Muscle of arm (tissue), 12 donors: Measurements from ENCODE around the gene PSMB7. TPM values are rescaled to one million over a fixed set of nuclear protein-coding genes. Genes with fewer than 3 reads are reported as not detected.
A peak's percentile ranks its signal among the peaks of the same experiment; 100 is the strongest.

ENCODE experiments used
- DNase-seq: peaks from one replicate; pipeline ENCODE4 v3.0.0-alpha.2; 2013
- polyA plus RNA-seq, 12 donors: library from polyadenylated mRNA; unstranded; fragments of 120-200 nt; gene quantifications; one replicate each; pipeline ENCODE4 v1.2.1, GENCODE V29; 2013; ENCODE audit not compliant: insufficient read length in 12 of 12

PSMB7 gene
- polyA plus RNA-seq, 12 donors: 109 to 208 (median 183) TPM; not detected in 1

- no peak for DNase-seq
Measured at GRCh38 chr9:124414612-124415011, 630 bp downstream of the PSMB7 start.

DNA sequence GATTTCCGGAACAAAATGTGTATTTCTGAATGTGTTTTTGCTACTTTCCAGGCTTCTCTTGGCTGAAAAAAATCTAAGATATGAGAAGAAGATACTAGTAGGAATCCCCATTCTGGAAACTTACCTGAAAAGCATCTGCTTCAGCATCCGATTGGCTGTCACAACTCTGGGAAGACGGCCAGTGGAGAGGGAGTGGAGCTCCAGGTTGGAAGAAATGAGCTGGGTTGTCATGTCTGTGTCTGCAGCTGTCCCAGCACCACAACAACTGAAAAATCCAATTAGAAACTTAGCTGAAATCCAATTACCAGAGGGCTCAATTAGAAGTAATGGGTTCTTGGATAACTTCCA is 3.0 kb downstream of the PSMB7 start:
- no peak for DNase-seq

DNA sequence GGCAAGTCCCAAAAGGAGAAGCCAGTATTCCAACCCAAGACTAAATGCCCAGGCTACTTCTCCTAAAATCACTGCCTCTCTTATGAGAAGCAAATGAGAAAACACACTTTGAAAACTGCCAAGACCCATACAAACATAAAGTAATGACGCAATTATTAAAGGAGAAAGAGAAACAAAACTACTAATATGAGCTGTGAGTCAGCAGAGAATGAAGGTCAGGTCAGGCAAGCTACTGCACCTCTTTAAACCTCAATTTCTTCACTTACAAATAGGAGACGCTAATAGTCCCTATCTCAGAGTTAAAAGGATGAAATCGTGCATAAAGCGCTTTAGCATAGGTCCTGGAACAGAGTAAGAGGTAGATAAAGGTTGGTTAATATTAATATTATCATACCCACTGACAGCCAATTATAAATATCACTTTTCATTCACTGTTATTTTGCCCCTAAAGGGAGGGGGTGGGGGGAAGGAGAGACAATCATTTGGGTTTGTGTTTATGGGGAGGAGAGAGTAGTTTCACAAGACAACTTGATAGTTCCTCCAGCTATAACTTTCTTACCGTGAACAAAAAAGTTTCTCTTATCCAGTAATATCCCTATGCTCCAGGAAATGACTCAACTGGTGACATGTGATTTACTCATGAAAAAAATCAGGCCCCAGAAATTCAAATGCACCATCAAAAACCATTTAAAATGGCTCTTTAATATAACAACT is 3.6 kb downstream of the PSMB7 start:
- DNase-seq: no peak

DNA sequence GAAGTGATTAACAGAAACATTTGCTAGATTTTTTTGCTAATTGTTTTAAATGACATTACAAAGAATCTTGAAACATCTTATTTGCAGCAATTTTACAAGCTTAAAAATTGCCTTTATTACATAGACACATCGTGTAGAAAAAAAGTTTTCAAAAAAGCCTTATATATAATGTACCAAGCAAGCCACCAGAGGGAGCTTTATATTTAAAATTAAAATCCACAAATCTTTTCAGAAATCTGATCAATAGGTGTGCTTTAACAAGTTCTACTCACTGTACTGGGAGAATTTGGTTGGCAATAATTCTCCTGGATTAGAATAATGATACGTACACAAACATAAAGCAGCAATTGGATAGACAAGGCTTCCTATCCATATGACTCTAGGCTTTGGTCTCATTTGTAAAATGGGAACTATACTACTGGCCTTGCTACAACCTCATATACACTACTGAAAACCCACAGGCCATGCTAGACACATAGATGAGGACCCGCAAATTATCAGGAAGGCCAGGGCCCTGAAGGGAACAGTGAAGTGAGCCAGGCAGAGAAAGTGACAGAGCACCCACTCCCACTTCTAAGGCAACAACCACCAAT is 4.8 kb downstream of the PSMB7 start:
- DNase-seq: no peak

DNA sequence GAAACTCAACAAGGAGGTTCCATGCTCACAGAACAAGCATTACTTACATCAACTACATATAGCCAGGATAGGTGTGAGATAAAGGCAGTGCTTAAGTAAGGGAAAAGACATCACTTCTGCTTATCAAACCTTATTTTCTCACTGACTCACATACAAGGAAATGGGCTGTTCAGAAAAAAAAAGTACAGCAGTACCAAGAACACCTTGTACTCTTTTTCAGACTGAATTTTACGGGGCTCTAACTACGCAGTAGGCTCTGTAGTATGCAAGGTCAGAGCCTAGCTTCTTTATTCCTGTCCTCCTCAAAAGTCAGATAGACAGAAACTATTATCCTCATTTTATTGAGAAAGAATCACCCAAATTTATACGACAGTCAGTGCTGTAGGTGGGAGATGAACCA is 5.8 kb downstream of the PSMB7 start:
- no peak for DNase-seq

DNA sequence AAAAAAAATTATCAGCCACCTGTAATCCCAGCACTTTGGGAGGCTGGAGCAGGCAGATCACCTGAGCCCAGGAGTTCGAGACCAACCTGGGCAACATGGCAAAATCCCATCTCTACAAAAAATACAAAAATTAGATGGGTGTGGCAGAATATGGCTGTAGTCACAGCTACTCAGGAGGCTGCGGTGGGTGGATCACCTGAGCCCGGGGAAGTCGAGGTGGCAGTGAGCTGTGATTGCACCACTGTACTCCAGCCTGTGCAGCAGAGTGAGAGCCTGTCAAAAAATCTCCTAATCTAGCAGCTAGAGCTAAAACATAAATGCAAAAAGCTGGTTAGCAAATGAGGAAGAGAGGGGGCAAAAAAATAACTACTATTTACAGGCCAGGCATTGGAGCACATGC is 12.0 kb downstream of the PSMB7 start:
- DNase-seq: no peak

GRCh38 chr9:124399968-124400940 is 15.0 kb downstream of the PSMB7 start:
- no peak for DNase-seq

DNA sequence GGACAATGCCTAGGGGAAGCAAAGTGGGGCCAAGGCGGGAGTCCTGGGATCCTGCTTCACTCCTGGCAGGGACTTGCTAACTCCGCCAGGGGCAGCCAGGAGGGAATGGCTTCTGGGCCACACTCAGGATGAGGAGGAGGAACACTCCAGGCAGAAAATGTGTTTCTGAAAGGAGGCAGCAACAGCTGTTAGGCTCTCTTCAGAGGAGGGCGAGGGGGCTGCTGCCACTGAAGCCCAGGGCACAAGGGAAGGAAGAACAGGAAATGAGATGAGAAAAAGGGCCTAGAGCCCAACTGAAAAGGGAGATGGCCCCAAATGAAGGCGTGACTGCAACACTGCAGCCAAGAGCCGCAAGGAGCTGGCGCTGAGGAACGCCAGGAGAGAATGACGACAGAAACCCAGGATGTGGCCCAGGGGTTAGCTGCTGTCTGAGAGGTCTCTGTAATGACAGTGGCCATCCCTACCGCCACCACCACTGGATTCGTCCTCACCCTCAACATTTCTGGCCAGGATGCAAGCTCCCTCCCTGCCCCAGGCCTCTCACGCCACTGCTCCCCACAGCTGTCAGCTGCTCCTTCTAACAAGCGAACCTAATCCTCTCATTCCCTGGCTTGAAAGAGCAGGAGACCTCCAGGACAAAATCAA is 15.8 kb downstream of the PSMB7 start:
- DNase-seq: peak; percentile 90

DNA sequence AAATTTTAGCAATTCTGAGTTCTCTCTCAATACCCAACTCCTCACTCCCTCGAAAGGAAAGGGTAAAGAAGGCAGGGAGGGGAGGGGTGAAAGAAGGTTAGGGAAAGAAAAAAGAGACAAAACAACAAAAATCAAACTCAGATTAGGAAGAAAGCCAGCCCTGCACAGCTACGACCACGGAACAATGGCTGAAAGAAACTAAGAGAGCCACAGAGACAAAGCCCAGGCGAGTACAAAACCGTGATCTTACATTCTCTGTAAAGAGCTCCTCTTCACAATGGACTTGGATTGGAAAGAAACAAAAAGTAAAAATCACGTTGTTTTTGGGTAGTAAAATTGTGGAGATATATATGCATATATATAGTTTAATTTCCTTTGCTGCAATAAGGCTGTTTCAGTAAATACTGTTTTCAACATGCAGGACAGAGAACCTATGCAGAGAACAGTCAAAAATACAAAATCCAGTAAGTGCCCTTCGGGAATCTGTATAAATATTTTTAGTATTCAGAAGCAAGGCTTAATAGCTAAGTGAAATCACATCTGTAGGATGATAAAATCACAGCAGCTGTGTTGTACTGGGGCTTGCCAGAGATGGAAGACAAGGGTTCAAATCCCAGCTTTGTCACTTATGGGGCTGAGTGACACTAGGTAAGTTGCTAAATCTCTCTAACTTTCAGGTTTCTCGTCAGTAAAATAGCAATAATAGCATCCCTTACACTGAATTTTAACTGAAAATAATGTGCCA is 16.9 kb downstream of the PSMB7 start:
- peak; percentile 35 for DNase-seq

DNA sequence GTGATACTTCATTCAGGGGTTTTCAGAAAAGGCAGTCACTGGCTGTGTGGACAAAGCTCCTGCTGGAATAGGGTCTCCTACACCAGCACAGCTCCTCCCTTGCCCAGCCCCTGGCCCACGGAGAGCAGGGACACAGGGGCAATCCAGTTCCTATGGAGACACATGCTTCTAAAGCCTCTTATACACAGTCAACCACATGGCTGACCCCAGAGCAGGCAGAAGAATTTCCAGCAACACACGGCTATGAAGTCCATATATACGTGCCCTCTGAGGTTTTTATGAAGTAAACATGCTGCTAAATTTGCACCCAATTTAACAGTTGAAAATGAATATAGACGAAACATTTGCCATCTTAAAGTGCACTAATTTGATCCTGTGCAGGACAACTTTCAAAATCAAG is 19.4 kb downstream of the PSMB7 start:
- no peak for DNase-seq

DNA sequence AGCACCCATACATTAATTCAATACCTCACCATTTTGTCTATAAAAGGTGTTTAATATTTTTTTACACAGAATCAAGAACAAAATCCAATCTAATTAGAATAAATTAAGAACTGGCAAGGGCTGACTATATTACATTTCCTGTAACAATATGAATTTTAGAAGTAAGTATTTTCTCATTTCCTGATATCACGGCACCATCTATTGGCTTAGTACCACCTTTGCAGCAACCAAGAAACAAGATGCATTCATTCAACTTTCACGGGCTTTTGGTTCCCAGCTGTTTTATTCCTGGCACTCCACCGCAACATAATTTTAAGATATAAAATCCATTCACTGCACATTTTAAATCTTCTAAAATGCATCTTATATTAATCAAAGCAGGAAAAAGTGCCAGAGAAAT is 20.6 kb downstream of the PSMB7 start:
- no peak for DNase-seq

- DNase-seq: no peak
Measured at GRCh38 chr9:124394167-124394566, 21.1 kb downstream of the PSMB7 start.

DNA sequence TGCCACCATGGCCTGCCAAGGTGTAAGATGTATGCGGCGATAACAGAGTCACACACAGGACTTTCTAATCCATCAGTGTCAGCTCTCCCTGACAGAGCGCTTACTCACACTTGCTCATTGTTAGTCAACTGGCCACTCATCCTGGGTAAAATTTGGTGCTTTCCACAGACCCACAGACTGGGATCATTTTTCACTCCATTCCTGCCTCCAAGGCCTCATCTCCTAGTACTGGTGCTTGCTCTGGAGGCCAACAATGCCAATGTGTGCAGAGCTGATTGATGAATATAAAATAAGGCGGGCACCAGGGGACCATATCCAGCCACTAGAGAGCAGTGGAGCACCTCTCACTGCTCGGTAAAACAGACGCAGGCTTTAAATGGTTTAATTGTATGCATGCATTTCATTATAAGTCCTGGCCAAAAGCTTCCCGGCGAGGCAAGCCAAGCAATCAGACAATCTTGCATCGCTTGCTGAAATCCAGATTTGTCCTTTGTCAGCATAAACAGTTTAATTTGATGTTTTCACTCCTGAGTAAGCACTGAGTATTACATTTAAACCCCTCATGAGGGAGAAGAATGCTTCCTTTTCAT is 22.3 kb downstream of the PSMB7 start:
- no peak for DNase-seq

- no peak for DNase-seq
Measured at GRCh38 chr9:124392254-124392870, 22.9 kb downstream of the PSMB7 start.

DNA sequence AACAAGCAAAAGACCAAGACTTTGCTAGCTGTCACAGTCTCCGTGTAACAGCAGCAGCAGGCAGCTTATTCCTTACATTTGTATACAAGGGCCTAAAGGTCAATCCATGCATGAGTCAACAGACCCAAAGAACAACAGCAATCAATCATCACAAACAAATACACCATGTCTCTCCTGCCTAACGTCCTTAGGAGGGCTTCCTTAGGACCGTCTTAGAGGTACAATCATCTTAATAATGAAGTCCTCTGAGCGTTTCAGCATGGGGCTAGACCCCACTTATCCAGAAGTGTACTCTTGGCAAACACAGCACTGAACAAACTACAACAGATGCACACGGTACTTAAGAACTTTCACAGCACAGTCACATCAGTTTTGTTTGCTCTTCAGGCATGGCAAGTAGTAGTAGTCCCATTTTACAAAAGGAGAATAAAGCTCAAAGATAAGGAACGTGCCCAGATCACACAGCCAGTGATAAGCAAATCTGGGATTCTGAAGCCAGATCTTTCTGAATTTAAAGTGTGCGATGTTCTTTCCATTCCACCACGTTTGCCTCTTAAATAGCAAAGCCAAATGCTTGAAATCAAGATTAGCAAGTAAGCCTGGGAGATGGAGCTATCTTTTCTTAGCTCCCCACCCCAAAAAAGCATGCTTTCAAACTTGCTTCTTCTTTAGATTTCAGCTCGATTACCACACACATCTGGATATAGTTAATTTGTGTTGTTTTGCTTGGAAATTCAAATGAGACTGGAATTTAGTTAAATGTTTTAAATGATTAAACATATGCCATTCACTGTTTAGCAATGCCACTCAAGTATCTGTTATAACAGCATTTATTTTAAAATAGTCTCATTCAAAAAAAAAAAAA is 24.2 kb downstream of the PSMB7 start:
- no peak for DNase-seq

DNA sequence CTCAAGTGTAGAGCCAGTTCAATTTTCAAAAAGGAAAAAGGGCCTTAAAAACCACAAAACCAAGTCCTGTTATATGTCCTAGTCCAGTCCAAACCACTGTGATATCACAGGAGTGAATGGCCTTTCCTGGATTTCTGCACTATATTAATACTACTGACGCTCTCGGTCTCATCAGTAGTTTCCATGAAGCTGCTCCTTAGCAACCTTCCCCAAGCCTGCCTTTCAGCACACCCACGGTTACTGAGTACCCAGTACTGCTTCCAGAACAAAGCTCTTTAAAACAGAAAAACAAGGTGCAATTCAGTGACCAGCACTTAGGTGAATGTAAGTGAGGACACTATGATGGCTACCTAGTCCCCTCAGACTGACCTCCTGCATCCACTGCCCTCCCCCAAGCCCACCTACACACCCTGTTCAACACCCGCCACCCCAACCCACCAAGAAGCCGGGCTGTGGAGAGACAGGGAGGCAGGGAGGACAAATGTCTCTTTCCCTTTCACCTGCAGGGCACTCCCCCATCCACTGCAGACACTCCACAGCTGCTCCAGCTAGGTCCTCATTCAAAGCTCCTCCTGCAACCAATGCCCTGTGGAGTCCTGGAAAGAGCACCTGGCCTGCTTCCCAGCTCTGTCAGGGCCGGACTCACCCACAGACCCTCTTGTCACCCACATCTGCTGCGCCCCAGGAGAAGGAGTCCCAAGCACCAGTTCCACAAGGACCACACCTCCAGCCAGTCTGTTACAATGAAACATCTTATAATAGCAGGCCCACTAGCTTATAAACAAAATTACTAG is 25.9 kb downstream of the PSMB7 start:
- DNase-seq: no peak

DNA sequence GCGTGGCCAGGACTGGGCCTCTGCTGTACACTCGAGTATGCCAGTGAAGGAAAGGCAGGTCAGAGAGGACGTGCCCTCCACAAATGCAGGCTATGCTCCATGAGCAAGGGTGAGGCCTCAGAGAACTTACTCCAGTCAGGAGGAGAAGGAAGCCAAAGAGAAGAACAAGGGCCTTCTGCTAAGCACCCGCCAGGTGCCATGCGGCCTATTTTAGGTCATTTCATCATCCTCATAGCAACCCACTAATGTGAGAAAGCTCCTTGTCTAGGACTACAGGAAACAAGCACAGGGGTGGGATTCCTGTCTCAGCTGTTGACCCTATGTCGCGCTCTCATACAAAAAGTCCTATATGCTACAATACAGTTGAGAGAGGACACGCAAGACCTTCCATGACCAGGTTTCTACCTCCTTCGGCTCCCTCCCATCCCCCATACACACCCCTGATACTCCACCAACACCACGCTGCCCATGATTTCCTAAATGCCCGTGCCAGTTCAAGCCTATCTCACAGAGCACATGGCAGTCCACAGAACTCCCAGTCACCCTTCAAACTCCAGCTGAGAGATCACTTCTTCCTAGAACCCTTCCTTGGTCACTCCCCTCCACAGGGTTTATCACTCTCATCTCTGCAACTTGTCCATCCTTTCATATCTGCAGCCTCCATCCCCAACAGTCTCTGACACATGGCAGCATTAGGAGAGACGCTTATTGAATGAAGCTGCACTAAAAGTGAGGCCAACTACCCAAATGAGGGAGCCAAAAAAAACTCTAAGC is 26.8 kb downstream of the PSMB7 start:
- no peak for DNase-seq

DNA sequence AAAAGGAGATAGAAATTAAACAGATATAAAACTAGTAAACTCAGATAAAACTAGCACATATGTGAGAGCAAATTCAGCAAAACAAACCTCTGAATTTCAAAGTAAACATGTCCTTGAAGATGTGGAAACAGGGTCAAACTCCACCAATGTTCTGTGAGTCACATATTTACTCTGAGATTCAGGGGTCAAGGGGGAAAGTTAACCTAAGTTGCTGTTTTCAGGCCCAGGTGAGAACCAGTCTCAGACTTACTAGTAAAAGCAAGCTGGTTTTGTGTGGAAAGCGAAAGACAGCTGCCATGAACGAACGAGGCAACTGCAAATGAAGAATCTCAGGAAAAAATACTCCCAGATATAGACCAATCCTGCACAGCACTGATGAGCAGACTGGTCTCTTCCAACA is 29.0 kb downstream of the PSMB7 start:
- no peak for DNase-seq
